Mononuclear cell (primary cell): ENCODE results near the gene OSBPL9. TPM values are rescaled to one million over a fixed set of nuclear protein-coding genes. Genes with fewer than 3 reads are reported as not detected.
"Not testable (repeated sequence)": the region's sequence is repeated elsewhere in the genome, so short reads cannot be mapped to it uniquely, and the experiment has no call there.

Experiments used
- H3K27me3 ChIP-seq: 2 replicates; pipeline ENCODE4 v1.6.0; 2011; ENCODE audit warnings: low read length, control low read depth; ENCODE audit not compliant: insufficient read depth
- H3K4me1 ChIP-seq: 2 replicates; pipeline ENCODE4 v1.5.1; 2011; ENCODE audit warnings: mild to moderate bottlenecking, low read length, control low read depth; ENCODE audit not compliant: insufficient read depth
- H3K4me3 ChIP-seq: 2 replicates; pipeline ENCODE4 v1.5.1; 2011; ENCODE audit warnings: mild to moderate bottlenecking, low read length, moderate library complexity
- H3K9me3 ChIP-seq: 2 replicates; pipeline ENCODE4 v1.5.1; 2011; ENCODE audit warnings: low read depth, mild to moderate bottlenecking, control low read depth, low read length
- total RNA-seq: library from RNA; depleted of rRNA; stranded (reverse); fragments of >200 nt; gene quantifications from one replicate; pipeline ENCODE4 v1.2.3, GENCODE V29; 2012

Gene OSBPL9
- total RNA-seq, 1 donor = 70.5 TPM

- Histone ChIP-seq H3K27me3 (no peaks in the 10 kb centered on the region), H3K9me3 (no peaks in the 10 kb centered on the region), H3K4me3 (no peak overlapping the region), H3K4me1 (no peaks in the 10 kb centered on the region)
These were observed 99.9 kb downstream of the OSBPL9 start for GRCh38 chr1:51716746-51717145.

GRCh38 chr1:51717842-51718241, 101.0 kb downstream of the OSBPL9 start:
- Histone ChIP-seq H3K9me3 (no peaks in the 10 kb centered on the region), H3K4me3 (no peak overlapping the region), H3K27me3 (no peaks in the 10 kb centered on the region), H3K4me1 (no peaks in the 10 kb centered on the region)

- H3K4me1 ChIP-seq = no peaks in the 10 kb centered on the region
- H3K9me3 ChIP-seq = no peaks in the 10 kb centered on the region
These were observed 102.3 kb downstream of the OSBPL9 start for GRCh38 chr1:51719146-51719545.

DNA sequence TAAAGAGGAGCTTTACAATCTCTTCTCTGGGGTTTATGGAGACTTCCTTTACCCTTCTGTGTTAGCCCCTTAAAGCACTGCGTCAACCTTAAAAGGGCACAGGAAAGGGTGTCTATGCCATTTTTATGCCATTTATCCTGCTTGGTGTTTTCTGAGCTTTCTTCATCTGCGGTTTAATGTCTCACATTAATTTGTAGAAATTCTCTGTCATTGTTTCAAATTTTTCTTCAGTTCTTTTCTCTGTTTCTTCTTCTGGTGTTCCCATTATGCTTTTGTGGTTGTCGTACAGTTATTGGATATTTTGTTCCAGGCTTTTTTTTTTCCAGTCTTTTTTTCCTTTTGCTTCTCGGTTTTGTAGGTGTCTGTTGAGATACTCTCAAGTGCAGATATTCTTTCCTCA, 107.9 kb downstream of the OSBPL9 start:
- Histone ChIP-seq H3K4me3 (no peak overlapping the region), H3K4me1 (peaks cover 17% of the 10 kb centered on the region), H3K27me3 (no peaks in the 10 kb centered on the region), H3K9me3 (no peaks in the 10 kb centered on the region)

More at GRCh38 chr1:51719146-51719545, 102.3 kb downstream of the OSBPL9 start:
- Histone ChIP-seq H3K4me3 (no peak overlapping the region), H3K27me3 (no peaks in the 10 kb centered on the region)

- H3K4me3 ChIP-seq = no peak overlapping the region
- H3K4me1 ChIP-seq = peaks cover 24% of the 10 kb centered on the region
- H3K9me3 ChIP-seq = no peaks in the 10 kb centered on the region
- no peaks in the 10 kb centered on the region for H3K27me3 ChIP-seq
These were observed 109.2 kb downstream of the OSBPL9 start for GRCh38 chr1:51726051-51726450.

- peaks cover 26% of the 10 kb centered on the region for H3K4me1 ChIP-seq
These were observed 109.8 kb downstream of the OSBPL9 start for GRCh38 chr1:51726544-51727225.

GRCh38 chr1:51727366-51727765, 110.5 kb downstream of the OSBPL9 start:
- no peaks in the 10 kb centered on the region for H3K9me3 ChIP-seq

More at GRCh38 chr1:51726544-51727225, 109.8 kb downstream of the OSBPL9 start:
- Histone ChIP-seq H3K4me3 (no peak overlapping the region), H3K9me3 (no peaks in the 10 kb centered on the region), H3K27me3 (no peaks in the 10 kb centered on the region)

DNA sequence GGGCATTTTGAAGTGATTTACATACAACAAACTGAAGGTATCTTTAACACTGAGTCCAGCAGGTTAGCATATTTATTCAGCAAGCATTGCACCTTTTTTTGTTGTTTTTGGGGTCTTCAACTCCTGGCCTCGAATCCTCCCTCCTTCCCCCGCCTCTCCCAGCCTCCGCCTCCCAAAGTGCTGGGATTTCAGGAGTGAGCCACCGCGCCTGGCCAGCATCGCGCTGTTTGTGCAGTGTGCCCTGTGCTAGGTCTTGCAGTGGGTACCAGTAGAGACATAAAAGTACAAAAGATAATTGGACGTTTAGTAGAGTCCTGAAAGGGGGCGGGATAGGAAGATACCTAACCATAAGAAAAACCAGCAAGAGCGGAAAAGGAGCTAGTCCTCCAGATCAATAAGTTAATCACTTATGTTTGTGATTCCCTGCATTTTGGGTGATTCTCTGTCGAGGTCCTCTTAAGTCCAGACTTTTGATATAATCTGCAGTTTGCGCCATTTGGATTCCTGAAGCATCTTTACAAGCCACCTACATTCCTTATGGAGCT, 111.8 kb downstream of the OSBPL9 start:
- peaks cover 26% of the 10 kb centered on the region for H3K4me1 ChIP-seq
- no peaks in the 10 kb centered on the region for H3K9me3 ChIP-seq
- peak overlapping the region; percentile 68 for H3K4me3 ChIP-seq
- no peaks in the 10 kb centered on the region for H3K27me3 ChIP-seq

More at GRCh38 chr1:51727366-51727765, 110.5 kb downstream of the OSBPL9 start:
- H3K4me1 ChIP-seq = peaks cover 26% of the 10 kb centered on the region
- H3K4me3 ChIP-seq = no peak overlapping the region
- H3K27me3 ChIP-seq = no peaks in the 10 kb centered on the region

GRCh38 chr1:51729156-51729823, 112.4 kb downstream of the OSBPL9 start:
- Histone ChIP-seq H3K27me3 (no peaks in the 10 kb centered on the region), H3K4me3 (peak overlapping the region; percentile 68), H3K4me1 (peaks cover 26% of the 10 kb centered on the region), H3K9me3 (no peaks in the 10 kb centered on the region)

DNA sequence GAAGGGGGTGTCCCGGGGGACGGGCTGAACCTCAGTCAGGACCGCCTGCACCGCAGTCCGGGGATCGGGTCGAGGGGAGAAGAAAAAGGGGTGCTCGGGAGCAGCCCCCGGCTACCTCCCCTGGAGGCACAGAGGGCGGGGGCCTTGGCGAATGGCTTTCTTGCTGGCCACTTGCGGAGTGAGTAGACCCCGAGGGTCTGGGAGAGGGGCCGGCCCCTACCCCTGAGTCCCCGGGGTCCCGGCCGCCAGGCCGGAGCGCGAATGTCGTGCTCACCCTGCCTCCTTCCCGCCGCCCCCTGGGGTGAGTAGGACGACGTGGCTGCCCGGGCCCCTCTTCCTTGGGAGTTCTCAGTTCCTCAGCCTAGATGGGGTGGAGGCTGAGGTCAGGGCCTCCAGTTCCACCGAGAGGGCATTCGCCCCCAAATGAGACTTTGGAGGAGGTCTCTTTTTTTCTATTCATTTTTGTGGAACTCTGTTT, 113.0 kb downstream of the OSBPL9 start:
- H3K27me3 ChIP-seq = no peaks in the 10 kb centered on the region
- peaks cover 29% of the 10 kb centered on the region for H3K4me1 ChIP-seq
- H3K9me3 ChIP-seq = no peaks in the 10 kb centered on the region
- peak overlapping the region; percentile 68 for H3K4me3 ChIP-seq

DNA sequence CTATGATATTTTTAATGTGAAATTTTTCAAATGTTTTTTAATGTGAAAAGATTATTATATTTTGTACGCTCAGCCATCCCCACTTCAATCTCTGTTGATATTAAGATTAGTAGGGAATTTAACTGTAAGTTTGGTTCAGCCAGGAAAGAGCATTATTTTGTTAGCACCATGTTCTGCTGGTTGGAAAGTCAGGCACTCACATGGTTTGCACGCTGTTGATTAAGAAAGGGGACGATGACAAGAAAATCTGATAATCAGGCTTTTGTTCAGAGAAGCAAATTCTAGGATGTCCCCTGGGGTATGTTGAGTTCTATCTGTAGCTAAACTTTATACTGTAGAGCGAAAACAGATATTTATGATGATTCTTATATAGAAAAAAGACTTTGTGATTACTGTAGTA, 115.1 kb downstream of the OSBPL9 start:
- H3K27me3 ChIP-seq = no peaks in the 10 kb centered on the region
- no peaks in the 10 kb centered on the region for H3K9me3 ChIP-seq
- peaks cover 33% of the 10 kb centered on the region for H3K4me1 ChIP-seq
- no peak overlapping the region for H3K4me3 ChIP-seq

- Histone ChIP-seq H3K4me3 (no peak overlapping the region), H3K9me3 (no peaks in the 10 kb centered on the region), H3K4me1 (peaks cover 28% of the 10 kb centered on the region), H3K27me3 (no peaks in the 10 kb centered on the region)
These were observed 116.0 kb downstream of the OSBPL9 start for GRCh38 chr1:51732701-51733425.

DNA sequence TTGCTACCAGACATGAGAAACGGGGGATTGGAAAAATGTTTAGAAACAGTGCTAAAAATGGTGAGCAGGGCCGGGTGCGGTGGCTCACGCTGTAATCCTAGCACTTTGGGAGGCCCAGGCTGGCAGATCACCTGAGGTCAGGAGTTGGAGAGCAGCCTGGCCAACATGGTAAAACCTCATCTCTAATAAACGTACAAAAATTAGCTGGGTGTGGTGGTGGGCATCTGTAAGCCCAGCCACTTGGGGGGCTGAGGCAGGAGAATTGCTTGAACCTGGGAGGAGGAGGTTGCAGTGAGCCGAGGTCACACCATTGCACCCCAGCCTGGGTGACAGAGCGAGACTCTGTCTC, 116.5 kb downstream of the OSBPL9 start:
- H3K4me1 ChIP-seq = peaks cover 26% of the 10 kb centered on the region
- H3K27me3 ChIP-seq, H3K9me3 ChIP-seq, H3K4me3 ChIP-seq: not testable (repeated sequence)

DNA sequence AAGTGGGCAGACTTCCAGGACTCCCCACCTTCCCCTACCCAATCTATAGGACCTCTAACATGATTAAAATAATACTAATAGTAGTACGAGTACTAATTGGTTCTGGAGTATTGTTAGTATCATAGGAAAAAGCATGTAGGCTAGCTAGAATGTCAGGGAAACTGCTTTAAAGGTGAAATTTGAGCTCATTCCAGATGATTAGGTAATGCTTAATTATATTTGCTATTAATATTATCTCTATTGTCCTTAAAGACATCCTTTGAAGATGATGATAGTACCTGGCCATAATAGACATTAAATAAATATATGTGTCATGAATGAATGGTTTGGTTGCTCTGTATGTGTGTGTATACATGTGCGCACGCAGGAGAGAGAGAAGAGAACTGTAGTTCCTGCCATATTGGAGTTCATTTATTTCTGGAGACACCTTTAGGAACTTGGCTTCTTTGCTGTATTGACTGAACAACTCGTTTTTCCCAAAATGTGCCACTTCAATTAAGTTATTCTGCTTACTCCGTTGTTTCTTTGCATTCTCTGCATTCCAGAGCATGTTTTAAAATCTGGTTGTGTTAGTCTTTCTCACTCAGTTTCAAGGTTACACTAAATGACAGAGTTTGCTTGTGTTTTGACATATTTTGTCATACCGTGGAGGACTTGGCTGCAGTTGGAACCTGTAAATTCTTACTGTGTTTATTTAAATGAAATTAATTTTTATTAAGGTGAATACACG, 117.1 kb downstream of the OSBPL9 start:
- no peaks in the 10 kb centered on the region for H3K27me3 ChIP-seq
- H3K4me1 ChIP-seq = peaks cover 20% of the 10 kb centered on the region
- H3K4me3 ChIP-seq = no peak overlapping the region
- H3K9me3 ChIP-seq = no peaks in the 10 kb centered on the region
